ENCODE results near the gene MYO16. TPM values are rescaled to one million over a fixed set of nuclear protein-coding genes. Genes with fewer than 3 reads are reported as not detected.

Gene MYO16
- total RNA-seq, 1 donor, result not detected

DNA sequence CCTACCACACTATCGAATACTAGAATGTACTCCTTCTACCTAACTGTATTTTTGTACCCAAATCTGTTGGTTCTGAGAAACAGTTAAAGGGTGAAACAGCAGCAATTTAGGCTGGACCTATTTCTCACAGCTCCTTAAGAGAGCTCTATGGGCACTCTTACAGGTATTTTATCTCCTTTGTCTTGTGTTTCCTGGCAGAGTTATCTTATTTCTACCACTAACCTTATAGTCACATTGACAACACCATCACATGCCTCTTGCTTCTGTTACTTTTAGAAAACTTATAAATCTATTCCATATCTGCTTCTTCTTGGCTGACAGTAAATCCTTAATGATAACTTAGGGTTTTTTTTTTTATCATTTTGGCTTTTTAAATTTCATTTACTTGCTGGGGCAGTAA is 130.7 kb downstream of the MYO16 start:
- no peaks in the 10 kb centered on the region for H3K27me3 ChIP-seq (ENCODE audit: insufficient read depth, low read length)
- TF ChIP-seq, protein P1, sequence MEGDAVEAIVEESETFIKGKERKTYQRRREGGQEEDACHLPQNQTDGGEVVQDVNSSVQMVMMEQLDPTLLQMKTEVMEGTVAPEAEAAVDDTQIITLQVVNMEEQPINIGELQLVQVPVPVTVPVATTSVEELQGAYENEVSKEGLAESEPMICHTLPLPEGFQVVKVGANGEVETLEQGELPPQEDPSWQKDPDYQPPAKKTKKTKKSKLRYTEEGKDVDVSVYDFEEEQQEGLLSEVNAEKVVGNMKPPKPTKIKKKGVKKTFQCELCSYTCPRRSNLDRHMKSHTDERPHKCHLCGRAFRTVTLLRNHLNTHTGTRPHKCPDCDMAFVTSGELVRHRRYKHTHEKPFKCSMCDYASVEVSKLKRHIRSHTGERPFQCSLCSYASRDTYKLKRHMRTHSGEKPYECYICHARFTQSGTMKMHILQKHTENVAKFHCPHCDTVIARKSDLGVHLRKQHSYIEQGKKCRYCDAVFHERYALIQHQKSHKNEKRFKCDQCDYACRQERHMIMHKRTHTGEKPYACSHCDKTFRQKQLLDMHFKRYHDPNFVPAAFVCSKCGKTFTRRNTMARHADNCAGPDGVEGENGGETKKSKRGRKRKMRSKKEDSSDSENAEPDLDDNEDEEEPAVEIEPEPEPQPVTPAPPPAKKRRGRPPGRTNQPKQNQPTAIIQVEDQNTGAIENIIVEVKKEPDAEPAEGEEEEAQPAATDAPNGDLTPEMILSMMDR (IDR thresholded peaks at IDR 0.05; ENCODE audit: extremely low read depth, low read depth, low read length), result no peak
- H3K4me1 ChIP-seq (ENCODE audit: insufficient read depth, low read length), result no peaks in the 10 kb centered on the region
- no peak for DNase-seq (ENCODE audit: insufficient read length, low spot score, missing footprints)
- H2AFZ ChIP-seq (ENCODE audit: low read length), result no peak overlapping the region
- H3K9me3 ChIP-seq (ENCODE audit: low read depth, low read length), result peaks cover under 1% of the 10 kb centered on the region
- no peak overlapping the region for H3K27ac ChIP-seq (ENCODE audit: low read depth, low read length)
- no peak overlapping the region for H3K4me2 ChIP-seq (ENCODE audit: insufficient read depth, low read length)
- no peaks in the 10 kb centered on the region for H3K36me3 ChIP-seq (ENCODE audit: insufficient read depth, low read length)
- no peaks in the 10 kb centered on the region for H3K79me2 ChIP-seq (ENCODE audit: insufficient read depth, low read length)
- H4K20me1 ChIP-seq (ENCODE audit: insufficient read depth, low read length), result no peaks in the 10 kb centered on the region
- no peak overlapping the region for H3K4me3 ChIP-seq (ENCODE audit: insufficient read depth, low read length)

DNA sequence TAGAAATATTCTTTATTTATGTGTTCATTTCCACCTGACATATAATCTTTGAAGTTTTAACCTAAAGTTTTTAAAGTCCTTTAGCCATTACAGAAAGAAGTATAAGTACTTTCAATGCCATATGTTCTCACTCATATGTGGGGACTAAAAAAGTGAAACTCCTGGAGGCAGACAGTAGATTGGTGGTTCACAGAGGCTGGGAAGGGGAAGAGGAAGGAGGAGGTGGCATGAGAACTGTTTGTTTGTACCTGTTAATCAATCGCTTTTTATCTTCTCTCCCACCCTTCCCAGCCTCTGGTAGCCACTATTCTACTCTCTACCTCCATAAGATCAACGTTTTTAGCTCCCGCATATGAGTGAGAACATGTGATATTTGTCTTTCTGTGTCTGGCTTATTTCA is 131.1 kb downstream of the MYO16 start:
- Histone ChIP-seq H3K4me2 (ENCODE audit: insufficient read depth, low read length) (no peak overlapping the region), H3K36me3 (ENCODE audit: insufficient read depth, low read length) (no peaks in the 10 kb centered on the region), H3K27me3 (ENCODE audit: insufficient read depth, low read length) (no peaks in the 10 kb centered on the region), H3K4me3 (ENCODE audit: insufficient read depth, low read length) (no peak overlapping the region), H2AFZ (ENCODE audit: low read length) (no peak overlapping the region), H3K9me3 (ENCODE audit: low read depth, low read length) (no peaks in the 10 kb centered on the region), H3K79me2 (ENCODE audit: insufficient read depth, low read length) (no peaks in the 10 kb centered on the region), H3K27ac (ENCODE audit: low read depth, low read length) (no peak overlapping the region), H4K20me1 (ENCODE audit: insufficient read depth, low read length) (no peaks in the 10 kb centered on the region), H3K4me1 (ENCODE audit: insufficient read depth, low read length) (no peaks in the 10 kb centered on the region)
- TF ChIP-seq, protein P1 (IDR thresholded peaks at IDR 0.05; ENCODE audit: extremely low read depth, low read depth, low read length), result no peak
- no peak for DNase-seq (ENCODE audit: insufficient read length, low spot score, missing footprints)

DNA sequence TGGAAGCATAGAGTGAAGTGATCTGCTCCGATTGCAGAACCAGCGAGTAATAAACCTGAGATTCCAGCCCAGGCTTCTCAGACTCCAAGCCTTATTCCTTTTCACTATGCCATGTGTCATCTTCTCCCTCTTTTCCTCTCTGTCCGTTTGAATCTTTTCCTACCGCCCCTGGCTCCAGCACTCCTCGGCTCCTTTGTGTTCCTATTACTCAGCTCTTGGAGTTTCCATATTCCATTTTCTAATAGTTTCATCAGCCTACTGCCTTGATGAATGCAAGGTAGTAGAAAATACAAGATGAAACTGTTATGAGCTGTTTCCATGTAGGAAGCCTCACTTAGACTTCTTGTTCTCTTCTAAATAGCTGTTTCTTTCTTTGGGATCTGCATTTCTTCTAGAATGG is 138.6 kb downstream of the MYO16 start:
- H3K4me3 ChIP-seq (ENCODE audit: insufficient read depth, low read length), result no peak overlapping the region
- no peaks in the 10 kb centered on the region for H3K36me3 ChIP-seq (ENCODE audit: insufficient read depth, low read length)
- no peaks in the 10 kb centered on the region for H3K79me2 ChIP-seq (ENCODE audit: insufficient read depth, low read length)
- no peaks in the 10 kb centered on the region for H3K27me3 ChIP-seq (ENCODE audit: insufficient read depth, low read length)
- no peak overlapping the region for H3K27ac ChIP-seq (ENCODE audit: low read depth, low read length)
- no peak overlapping the region for H2AFZ ChIP-seq (ENCODE audit: low read length)
- no peaks in the 10 kb centered on the region for H3K4me1 ChIP-seq (ENCODE audit: insufficient read depth, low read length)
- H3K9me3 ChIP-seq (ENCODE audit: low read depth, low read length), result no peaks in the 10 kb centered on the region
- H4K20me1 ChIP-seq (ENCODE audit: insufficient read depth, low read length), result no peaks in the 10 kb centered on the region
- DNase-seq (ENCODE audit: insufficient read length, low spot score, missing footprints), result no peak
- TF ChIP-seq, protein P1 (IDR thresholded peaks at IDR 0.05; ENCODE audit: extremely low read depth, low read depth, low read length), result no peak
- no peak overlapping the region for H3K4me2 ChIP-seq (ENCODE audit: insufficient read depth, low read length)

DNA sequence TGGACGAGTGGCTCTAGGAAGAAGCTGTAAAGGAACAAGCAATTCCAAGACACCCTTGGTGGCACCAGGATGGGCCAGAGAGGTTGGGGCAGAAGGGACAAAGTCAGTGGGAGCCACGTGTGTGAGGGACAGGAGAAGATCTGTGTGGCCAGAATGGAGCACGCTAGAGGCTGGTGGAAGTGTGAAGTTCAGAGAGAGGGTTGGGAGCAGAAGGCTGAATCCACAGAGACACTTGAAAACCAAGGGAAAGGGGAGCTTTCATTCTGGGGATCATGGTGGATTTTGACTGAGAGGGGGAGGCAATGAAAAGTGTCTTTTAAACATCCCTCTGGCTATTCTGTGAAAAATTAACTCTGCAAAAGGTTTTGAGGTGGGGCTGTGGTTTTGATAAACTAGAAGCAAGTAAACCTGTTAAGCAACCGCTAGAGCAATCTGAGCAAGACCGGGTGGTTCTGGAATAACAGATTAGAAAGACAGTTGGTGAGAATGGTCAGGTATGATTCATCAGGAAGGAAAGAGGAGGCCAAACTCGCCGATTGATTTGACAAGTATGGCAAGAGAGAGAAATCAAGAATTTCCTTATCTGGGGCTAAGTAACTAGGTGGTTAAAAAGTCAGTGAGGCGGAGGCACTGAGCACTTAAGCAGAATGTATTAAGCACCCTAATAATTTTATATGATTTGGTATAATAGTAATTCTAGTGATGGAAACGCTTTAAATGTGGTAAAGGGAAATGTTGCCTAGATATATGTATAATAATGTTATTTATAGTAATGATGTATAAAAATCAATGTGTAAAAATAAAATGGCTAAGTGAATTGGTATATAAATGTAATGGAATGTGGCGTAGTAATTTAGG is 140.0 kb downstream of the MYO16 start:
- no peaks in the 10 kb centered on the region for H3K4me1 ChIP-seq (ENCODE audit: insufficient read depth, low read length)
- H3K4me2 ChIP-seq (ENCODE audit: insufficient read depth, low read length), result no peak overlapping the region
- TF ChIP-seq, protein P1 (IDR thresholded peaks at IDR 0.05; ENCODE audit: extremely low read depth, low read depth, low read length), result no peak
- no peaks in the 10 kb centered on the region for H3K36me3 ChIP-seq (ENCODE audit: insufficient read depth, low read length)
- H3K27me3 ChIP-seq (ENCODE audit: insufficient read depth, low read length), result no peaks in the 10 kb centered on the region
- no peaks in the 10 kb centered on the region for H4K20me1 ChIP-seq (ENCODE audit: insufficient read depth, low read length)
- H3K27ac ChIP-seq (ENCODE audit: low read depth, low read length), result no peak overlapping the region
- no peak for DNase-seq (ENCODE audit: insufficient read length, low spot score, missing footprints)
- no peaks in the 10 kb centered on the region for H3K9me3 ChIP-seq (ENCODE audit: low read depth, low read length)
- no peak overlapping the region for H3K4me3 ChIP-seq (ENCODE audit: insufficient read depth, low read length)
- no peak overlapping the region for H2AFZ ChIP-seq (ENCODE audit: low read length)
- no peaks in the 10 kb centered on the region for H3K79me2 ChIP-seq (ENCODE audit: insufficient read depth, low read length)

Data from osteoblast (primary cell).